Activated CD4-positive, alpha-beta T cell treated with anti-CD3 and anti-CD28 coated beads for 36 hours (primary cell): ENCODE results near the gene KCNJ18. TPM values are rescaled to one million over a fixed set of nuclear protein-coding genes. Genes with fewer than 3 reads are reported as not detected.
"Not testable (repeated sequence)": the region's sequence is repeated elsewhere in the genome, so short reads cannot be mapped to it uniquely, and the experiment has no call there.

Experiments
- ATAC-seq: fragments of 200-7000 bp; cut with Tn5 transposase; one replicate; pipeline ENCODE4 v1.10.0; 2021; ENCODE audit warnings: mild to moderate bottlenecking, moderate library complexity
- CTCF ChIA-PET: fragments of 350-600 bp; sonication (Branson Sonifier 250); formaldehyde crosslinking; loops from one replicate; lab custom pipeline; 2021; ENCODE audit warnings: antibody characterized with exemption; lab: Charles Lee
- POLR2A ChIA-PET: fragments of 350-600 bp; sonication (Branson Sonifier 250); formaldehyde crosslinking; loops from one replicate; lab custom pipeline; 2021; ENCODE audit warnings: antibody characterized with exemption, inconsistent platforms; lab: Charles Lee
- DNase-seq: peaks from one replicate; pipeline ENCODE4 v3.0.0-alpha.2; 2020
- H3K27ac Mint-ChIP-seq: one replicate; pipeline ENCODE4 v1.8.0; 2021; ENCODE audit warnings: mixed read lengths
- H3K27me3 Mint-ChIP-seq: one replicate; pipeline ENCODE4 v1.8.0; 2021; ENCODE audit warnings: mixed read lengths
- H3K36me3 Mint-ChIP-seq: one replicate; pipeline ENCODE4 v1.8.0; 2021; ENCODE audit warnings: low read depth, mixed read lengths
- H3K4me1 Mint-ChIP-seq: one replicate; pipeline ENCODE4 v1.8.0; 2021; ENCODE audit warnings: mixed read lengths
- H3K4me3 Mint-ChIP-seq: one replicate; pipeline ENCODE4 v1.8.0; 2021; ENCODE audit warnings: mild to moderate bottlenecking, moderate library complexity, mixed read lengths
- H3K9me3 Mint-ChIP-seq: one replicate; pipeline ENCODE4 v1.8.0; 2021; ENCODE audit warnings: low read depth, mixed read lengths
- intact Hi-C, 2 experiments: fragments of 100-400 bp; cut with DNase I in 1 of 2; cut with micrococcal nuclease in 1 of 2; formaldehyde crosslinking; loops; one replicate each; pipeline versions ENCODE4 v1.14.2 to v1.15.1; 2022 to 2024; cut with DNase I, micrococcal nuclease
- total RNA-seq, 2 experiments: library from RNA; stranded (reverse); gene quantifications; one replicate each; pipeline ENCODE4 v1.2.3, GENCODE V29; 2021

Gene KCNJ18
- total RNA-seq, 2 experiments from 2014 or later, result not detected

DNA sequence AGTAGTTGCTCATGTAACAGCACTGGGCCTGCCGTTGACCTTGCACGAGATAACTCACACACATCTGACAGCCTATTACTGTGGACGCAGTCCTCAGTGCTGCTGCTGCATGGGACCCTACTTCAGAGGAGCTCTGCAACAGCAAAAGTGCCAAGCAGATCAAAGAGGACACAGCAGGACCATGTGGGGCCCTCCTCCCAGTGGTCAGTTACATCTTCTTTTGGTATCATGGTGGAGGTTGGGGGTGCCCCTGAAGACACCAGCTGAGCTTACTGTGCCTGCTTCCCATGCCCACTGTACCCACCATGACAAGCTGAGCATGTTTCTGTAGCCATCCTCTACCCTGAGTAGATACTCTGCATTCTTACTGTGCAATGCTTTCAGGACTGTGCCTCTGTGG lies 41.6 kb downstream of the KCNJ18 start:
- H3K4me1 Mint-ChIP-seq, DNase-seq, H3K27me3 Mint-ChIP-seq, H3K4me3 Mint-ChIP-seq, H3K27ac Mint-ChIP-seq, ATAC-seq, CTCF ChIA-PET, intact Hi-C loops, POLR2A ChIA-PET, H3K36me3 Mint-ChIP-seq, H3K9me3 Mint-ChIP-seq: not testable (repeated sequence)

DNA sequence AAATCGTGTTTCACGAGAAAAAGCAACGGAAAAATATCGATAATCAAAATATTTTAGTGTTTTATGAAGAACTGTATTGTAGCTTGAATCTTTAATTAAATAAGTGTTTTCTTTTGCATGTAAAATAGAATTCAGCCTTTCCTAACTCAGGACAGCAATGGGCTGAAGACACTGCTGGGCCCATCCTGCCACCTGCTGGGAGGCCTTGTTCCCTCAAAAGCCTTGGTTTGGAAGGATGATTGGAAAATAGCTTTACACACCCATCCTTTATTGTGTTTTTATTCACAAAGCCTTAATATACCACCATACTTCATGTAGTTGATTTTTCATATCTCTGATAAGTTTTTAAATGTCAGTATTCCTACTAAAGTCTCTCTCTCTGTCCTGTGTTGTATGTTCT lies 43.5 kb downstream of the KCNJ18 start:
- intact Hi-C loops, DNase-seq, CTCF ChIA-PET, H3K27ac Mint-ChIP-seq, H3K36me3 Mint-ChIP-seq, H3K4me3 Mint-ChIP-seq, ATAC-seq, H3K27me3 Mint-ChIP-seq, H3K4me1 Mint-ChIP-seq, POLR2A ChIA-PET, H3K9me3 Mint-ChIP-seq: not testable (repeated sequence)

GRCh38 chr17:21737015-21737580 lies 44.8 kb downstream of the KCNJ18 start:
- H3K27me3 Mint-ChIP-seq, CTCF ChIA-PET, H3K27ac Mint-ChIP-seq, H3K4me1 Mint-ChIP-seq, H3K4me3 Mint-ChIP-seq, DNase-seq, POLR2A ChIA-PET, H3K36me3 Mint-ChIP-seq, H3K9me3 Mint-ChIP-seq, intact Hi-C loops, ATAC-seq: not testable (repeated sequence)

- H3K27ac Mint-ChIP-seq, POLR2A ChIA-PET, H3K4me3 Mint-ChIP-seq, ATAC-seq, intact Hi-C loops, H3K9me3 Mint-ChIP-seq, H3K27me3 Mint-ChIP-seq, CTCF ChIA-PET, DNase-seq, H3K36me3 Mint-ChIP-seq, H3K4me1 Mint-ChIP-seq: not testable (repeated sequence)
Observed at GRCh38 chr17:21738241-21738640, 45.9 kb downstream of the KCNJ18 start.

- H3K27me3 Mint-ChIP-seq, ATAC-seq, POLR2A ChIA-PET, H3K36me3 Mint-ChIP-seq, H3K4me3 Mint-ChIP-seq, H3K4me1 Mint-ChIP-seq, H3K9me3 Mint-ChIP-seq, DNase-seq, H3K27ac Mint-ChIP-seq, intact Hi-C loops, CTCF ChIA-PET: not testable (repeated sequence)
Observed at GRCh38 chr17:21738877-21739474, 46.7 kb downstream of the KCNJ18 start.

- CTCF ChIA-PET, H3K4me3 Mint-ChIP-seq, POLR2A ChIA-PET, H3K4me1 Mint-ChIP-seq, intact Hi-C loops, H3K9me3 Mint-ChIP-seq, H3K27ac Mint-ChIP-seq, DNase-seq, H3K36me3 Mint-ChIP-seq, H3K27me3 Mint-ChIP-seq, ATAC-seq: not testable (repeated sequence)
Observed at GRCh38 chr17:21739485-21739884, 47.2 kb downstream of the KCNJ18 start.

DNA sequence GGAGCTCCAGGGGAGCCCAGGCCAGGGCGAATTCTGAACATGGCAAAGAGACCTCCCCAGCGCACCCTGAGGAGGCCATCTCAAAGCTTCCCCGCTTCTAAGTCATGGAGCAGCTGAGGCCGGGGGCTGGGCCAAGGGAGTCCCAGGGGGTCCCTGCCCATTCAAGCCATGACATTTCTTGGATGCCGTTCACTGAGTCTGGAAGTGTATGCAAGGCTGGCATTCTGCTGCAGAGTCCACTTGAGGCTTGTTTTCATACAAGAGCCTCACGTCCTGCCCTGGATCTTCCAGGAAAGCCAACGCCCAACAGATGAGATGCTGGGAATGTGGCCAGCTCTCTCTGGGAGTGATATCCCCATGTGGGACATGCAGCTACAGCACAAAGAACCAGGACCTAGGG lies 48.5 kb downstream of the KCNJ18 start:
- ATAC-seq, result not testable (repeated sequence)

DNA sequence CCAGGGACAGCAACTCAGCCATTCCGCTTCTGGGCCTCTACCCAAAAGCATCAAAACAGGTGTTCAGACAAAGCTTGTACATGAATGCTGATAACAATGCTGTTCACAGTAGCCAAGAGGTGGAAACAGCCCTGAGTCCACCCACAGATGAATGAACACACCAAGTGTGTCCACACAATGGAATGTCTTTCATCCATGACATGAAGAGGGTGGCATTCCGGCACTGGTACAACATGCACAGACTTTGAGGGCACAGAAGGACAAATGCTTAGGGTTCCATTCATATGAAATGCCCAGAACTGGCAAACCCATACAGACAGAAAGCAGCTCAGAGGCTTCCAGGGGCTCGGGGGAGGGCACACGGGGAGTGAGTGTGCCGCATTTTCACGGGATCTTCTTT lies 49.2 kb downstream of the KCNJ18 start:
- POLR2A ChIA-PET, ATAC-seq, DNase-seq, H3K4me3 Mint-ChIP-seq, H3K36me3 Mint-ChIP-seq, H3K27ac Mint-ChIP-seq, H3K9me3 Mint-ChIP-seq, H3K27me3 Mint-ChIP-seq, CTCF ChIA-PET, H3K4me1 Mint-ChIP-seq: not testable (repeated sequence)
- intact Hi-C loops, result loop anchor here in 1 of 2 experiments (10.0 kb wide), 1 partner anchor 407 kb away; no protein-coding TSS in a partner anchor

More for the DNA sequence above, 48.5 kb downstream of the KCNJ18 start:
- H3K4me1 Mint-ChIP-seq, CTCF ChIA-PET, H3K27me3 Mint-ChIP-seq, H3K27ac Mint-ChIP-seq, H3K36me3 Mint-ChIP-seq, DNase-seq, POLR2A ChIA-PET, H3K9me3 Mint-ChIP-seq, H3K4me3 Mint-ChIP-seq: not testable (repeated sequence)
- intact Hi-C loops, result loop anchor here in 1 of 2 experiments (10.0 kb wide), 1 partner anchor 406 kb away; no protein-coding TSS in a partner anchor

GRCh38 chr17:21742326-21742725 lies 50.0 kb downstream of the KCNJ18 start:
- Mint-ChIP-seq H3K9me3 (no peaks in the 10 kb centered on the region), H3K27me3 (no peaks in the 10 kb centered on the region), H3K4me3 (no peak overlapping the region), H3K36me3 (no peaks in the 10 kb centered on the region), H3K27ac (no peak overlapping the region), H3K4me1 (no peaks in the 10 kb centered on the region)
- ATAC-seq, result no peak
- no peak for DNase-seq
- POLR2A ChIA-PET, result no interaction called here
- intact Hi-C loops, result loop anchor here in 1 of 2 experiments (10.0 kb wide), 1 partner anchor 408 kb away; no protein-coding TSS in a partner anchor
- CTCF ChIA-PET, result no interaction called here

GRCh38 chr17:21744151-21744550 lies 51.8 kb downstream of the KCNJ18 start:
- POLR2A ChIA-PET, CTCF ChIA-PET, DNase-seq, ATAC-seq, H3K4me1 Mint-ChIP-seq, H3K9me3 Mint-ChIP-seq, H3K36me3 Mint-ChIP-seq, H3K27me3 Mint-ChIP-seq, H3K4me3 Mint-ChIP-seq, H3K27ac Mint-ChIP-seq: not testable (repeated sequence)
- intact Hi-C loops, result loop anchor here in 1 of 2 experiments (10.0 kb wide), 1 partner anchor 409 kb away; no protein-coding TSS in a partner anchor

- H3K4me1 Mint-ChIP-seq, H3K36me3 Mint-ChIP-seq, H3K4me3 Mint-ChIP-seq, POLR2A ChIA-PET, CTCF ChIA-PET, H3K9me3 Mint-ChIP-seq, H3K27ac Mint-ChIP-seq, DNase-seq, ATAC-seq, H3K27me3 Mint-ChIP-seq: not testable (repeated sequence)
- intact Hi-C loops, result loop anchor here in 1 of 2 experiments (10.0 kb wide), 1 partner anchor 410 kb away; no protein-coding TSS in a partner anchor
Observed at GRCh38 chr17:21744621-21745020, 52.3 kb downstream of the KCNJ18 start.

GRCh38 chr17:21745385-21746054 lies 53.2 kb downstream of the KCNJ18 start:
- H3K4me1 Mint-ChIP-seq, H3K9me3 Mint-ChIP-seq, DNase-seq, H3K27me3 Mint-ChIP-seq, POLR2A ChIA-PET, H3K36me3 Mint-ChIP-seq, H3K27ac Mint-ChIP-seq, H3K4me3 Mint-ChIP-seq, CTCF ChIA-PET, ATAC-seq: not testable (repeated sequence)
- intact Hi-C loops, result loop anchor here in 1 of 2 experiments (10.0 kb wide), 1 partner anchor 411 kb away; no protein-coding TSS in a partner anchor
